Type B pancreatic cell (in vitro differentiated cells): ENCODE results near the gene FARP1. TPM values are rescaled to one million over a fixed set of nuclear protein-coding genes. Genes with fewer than 3 reads are reported as not detected.
A peak's percentile ranks its signal among the peaks of the same experiment; 100 is the strongest.

Source experiments
- DNase-seq: peaks from one replicate; pipeline ENCODE4 v3.0.0; 2021; ENCODE audit warnings: mixed read lengths; ENCODE audit not compliant: unreplicated experiment; ENCODE audit errors: extremely low spot score
- H3K27ac Mint-ChIP-seq: 2 replicates; pipeline ENCODE4 v1.8.0; 2021; ENCODE audit warnings: mild to moderate bottlenecking, mixed read lengths
- H3K27me3 Mint-ChIP-seq: 2 replicates; pipeline ENCODE4 v1.8.0; 2021; ENCODE audit warnings: mixed read lengths
- H3K36me3 Mint-ChIP-seq: 2 replicates; pipeline ENCODE4 v1.8.0; 2021; ENCODE audit warnings: mixed read lengths
- H3K4me1 Mint-ChIP-seq: one replicate; pipeline ENCODE4 v1.8.0; 2021; ENCODE audit warnings: mixed read lengths; ENCODE audit not compliant: unreplicated experiment
- H3K4me3 Mint-ChIP-seq: 2 replicates; pipeline ENCODE4 v1.8.0; 2021; ENCODE audit warnings: mild to moderate bottlenecking, mixed read lengths
- H3K9me3 Mint-ChIP-seq: 2 replicates; pipeline ENCODE4 v1.8.0; 2021; ENCODE audit warnings: mixed read lengths
- CTCF ChIP-seq: fragments of 200-600 bp; sonication (generic); conservative IDR thresholded peaks from 2 replicates; pipeline ENCODE4 v1.5.0; 2021; ENCODE audit warnings: antibody characterized with exemption, mild to moderate bottlenecking
- total RNA-seq: library from RNA; stranded (reverse); gene quantifications from 2 replicates; pipeline ENCODE4 v1.2.1, GENCODE V29; 2021; ENCODE audit warnings: low replicate concordance

Gene FARP1
- total RNA-seq, 1 donor from 2014 or later: 195 TPM

GRCh38 chr13:98141509-98142379, 1.1 kb upstream of the FARP1 start:
- Mint-ChIP-seq H3K4me3 (peak overlapping the region; percentile 85), H3K9me3 (peaks cover 5% of the 10 kb centered on the region), H3K4me1 (peaks cover 26% of the 10 kb centered on the region), H3K27me3 (peaks cover 4% of the 10 kb centered on the region), H3K36me3 (peaks cover 4% of the 10 kb centered on the region), H3K27ac (peak overlapping the region; percentile 81)
- no peak for TF ChIP-seq CTCF
- no peak for DNase-seq

- Mint-ChIP-seq H3K27ac (no peak overlapping the region), H3K27me3 (peaks cover 4% of the 10 kb centered on the region), H3K4me3 (no peak overlapping the region), H3K4me1 (peaks cover 38% of the 10 kb centered on the region), H3K36me3 (peaks cover 4% of the 10 kb centered on the region), H3K9me3 (peaks cover 5% of the 10 kb centered on the region)
- DNase-seq: no peak
- no peak for TF ChIP-seq CTCF
Measured at GRCh38 chr13:98143157-98143553, 261 bp downstream of the FARP1 start.

- H3K4me1 Mint-ChIP-seq: peaks cover 43% of the 10 kb centered on the region
- no peak for DNase-seq
- TF ChIP-seq CTCF: no peak
- peaks cover 8% of the 10 kb centered on the region for H3K36me3 Mint-ChIP-seq
- H3K4me3 Mint-ChIP-seq: peak overlapping the region; percentile 97
- H3K9me3 Mint-ChIP-seq: peaks cover under 1% of the 10 kb centered on the region
- H3K27me3 Mint-ChIP-seq: peaks cover 4% of the 10 kb centered on the region
- peak overlapping the region; percentile 91 for H3K27ac Mint-ChIP-seq
Measured at GRCh38 chr13:98143601-98144026, 720 bp downstream of the FARP1 start.

- Mint-ChIP-seq H3K27me3 (peaks cover 4% of the 10 kb centered on the region), H3K9me3 (no peaks in the 10 kb centered on the region), H3K4me3 (peak overlapping the region; percentile 97), H3K36me3 (peaks cover 14% of the 10 kb centered on the region), H3K4me1 (peaks cover 47% of the 10 kb centered on the region), H3K27ac (peak overlapping the region; percentile 91)
- no peak for TF ChIP-seq CTCF
- no peak for DNase-seq
Measured at GRCh38 chr13:98144027-98144741, 1.3 kb downstream of the FARP1 start.

GRCh38 chr13:98144801-98145350, 2.0 kb downstream of the FARP1 start:
- DNase-seq: no peak
- H3K36me3 Mint-ChIP-seq: peaks cover 15% of the 10 kb centered on the region
- peaks cover 48% of the 10 kb centered on the region for H3K4me1 Mint-ChIP-seq
- no peaks in the 10 kb centered on the region for H3K9me3 Mint-ChIP-seq
- H3K4me3 Mint-ChIP-seq: peak overlapping the region; percentile 97
- peaks cover 4% of the 10 kb centered on the region for H3K27me3 Mint-ChIP-seq
- peak overlapping the region; percentile 91 for H3K27ac Mint-ChIP-seq
- TF ChIP-seq CTCF: peak; percentile 61
